ENCODE measurements around the gene MKI67. TPM values are rescaled to one million over a fixed set of nuclear protein-coding genes. Genes with fewer than 3 reads are reported as not detected.

The MKI67 gene
- total and polyA plus RNA-seq, 10 of the 15 experiments (the other 5 are each of a cell fraction or from before 2014, with no cell fraction given) = 22.3 to 183 (median 82.9) TPM

DNA sequence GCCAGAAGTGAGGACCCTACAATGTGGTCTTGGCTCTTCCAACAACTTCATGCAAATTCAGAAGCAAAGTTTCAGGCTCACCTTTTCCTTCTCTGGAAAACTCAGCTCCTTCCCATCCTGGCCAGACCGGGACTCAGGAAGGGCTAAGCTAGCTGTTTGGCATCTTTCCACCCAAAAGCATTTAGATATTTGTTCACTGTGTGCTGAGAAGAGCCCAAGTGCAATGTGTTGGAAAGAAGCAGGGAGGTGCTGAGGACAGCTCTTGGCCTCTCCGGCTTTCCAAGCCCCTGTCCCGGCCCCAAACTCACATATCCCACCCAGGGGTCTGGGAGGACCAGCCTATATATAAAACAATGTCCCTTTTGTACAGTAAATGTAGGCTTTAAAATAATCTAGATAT is 44.5 kb downstream of the MKI67 start:
- H3K79me2 ChIP-seq (ENCODE audit: control insufficient read depth, insufficient read depth, low read length) = no peaks in the 10 kb centered on the region
- H3K27ac ChIP-seq (ENCODE audit: control insufficient read depth, insufficient read depth) = no peak overlapping the region
- H3K4me2 ChIP-seq (ENCODE audit: control insufficient read depth, insufficient read depth) = no peak overlapping the region
- TF ChIP-seq HDAC2 (IDR thresholded peaks at IDR 0.05) = no peak
- no peak for TF ChIP-seq SP1 (IDR thresholded peaks at IDR 0.05; ENCODE audit: low read depth, low read length)
- TF ChIP-seq POLR2AphosphoS5 (IDR thresholded peaks at IDR 0.05; ENCODE audit: low read length) = no peak
- no TSS peak for BruUV-seq (replicated peaks)
- H2AFZ ChIP-seq (ENCODE audit: control insufficient read depth, low read depth, low read length) = no peak overlapping the region
- H3K27me3 ChIP-seq (replicated peaks in 1 of 2; ENCODE audit: control insufficient read depth in 2 of 2, insufficient read depth in 2 of 2, low read length in 1 of 2) = no peaks in the 10 kb centered on the region
- no peaks in the 10 kb centered on the region for H4K20me1 ChIP-seq (ENCODE audit: control insufficient read depth, insufficient read depth)
- in situ Hi-C loops (cut with MboI) (no loop called here), intact Hi-C loops (cut with micrococcal nuclease; ENCODE audit: unreplicated experiment) (no loop called here)
- ATAC-seq (no peak), DNase-seq (ENCODE audit: low read depth, low spot score) (no peak), FAIRE-seq (no peak)
- CTCF ChIA-PET = interaction anchor here (0.8 to 3.6 kb wide), 4 partner anchors 10 to 68 kb away, joined by 4 to 25 read pairs (median 6); no protein-coding TSS in a partner anchor
- RAD21 ChIA-PET (ENCODE audit: unreplicated experiment) = no interaction called here
- no peak overlapping the region for H3K4me3 ChIP-seq
- SMC1A ChIA-PET (ENCODE audit: uncharacterized antibody, unreplicated experiment) = interaction anchor here (0.7 to 1.4 kb wide), 4 partner anchors 13 to 46 kb away, joined by 3 to 4 read pairs (median 3); no protein-coding TSS in a partner anchor
- no peaks in the 10 kb centered on the region for H3K9me3 ChIP-seq (replicated peaks; ENCODE audit: control insufficient read depth, insufficient read depth, low read length)
- 98% methylated on average over 3 of the region's 3 CpGs for WGBS (ENCODE audit: insufficient coverage, insufficient replicate concordance, low lambda C conversion rate, missing lambda C conversion rate)
- peaks cover 0 to 3% of the 10 kb centered on the region in 2 experiments; a peak in 3 of 4 replicates for H3K36me3 ChIP-seq (ENCODE audit: control insufficient read depth in 2 of 2, insufficient read depth in 2 of 2, low read length in 1 of 2)
- no peak overlapping the region for H3K9ac ChIP-seq (ENCODE audit: control insufficient read depth, insufficient read depth, low read length)
- no peaks in the 10 kb centered on the region for H3K4me1 ChIP-seq (ENCODE audit: control insufficient read depth, insufficient read depth, low read length)
- POLR2A ChIA-PET = no interaction called here

DNA sequence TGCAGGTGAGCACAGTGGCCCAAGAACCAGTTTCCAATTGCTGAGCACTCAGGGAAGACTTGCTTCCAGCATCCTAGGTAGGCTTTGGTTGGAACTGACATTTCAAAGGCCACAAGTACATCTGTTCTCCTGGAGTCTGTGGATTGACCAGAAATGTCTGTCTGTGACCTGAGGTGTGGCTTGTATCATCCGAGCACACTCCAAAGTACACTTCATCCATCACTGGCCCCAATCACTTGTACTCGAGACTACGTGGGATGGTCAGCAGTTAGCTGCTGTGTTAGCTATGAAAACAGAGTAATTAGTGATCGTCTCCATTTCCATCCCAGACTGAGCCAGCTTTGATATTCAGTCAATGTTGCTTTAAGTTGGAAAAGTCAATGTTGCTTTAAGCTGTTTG is 45.0 kb downstream of the MKI67 start:
- ChIA-PET SMC1A (ENCODE audit: uncharacterized antibody, unreplicated experiment) (interaction anchor here (0.7 to 1.2 kb wide), 3 partner anchors 17 to 46 kb away, joined by 3 to 4 read pairs (median 3); no protein-coding TSS in a partner anchor), POLR2A (no interaction called here), RAD21 (ENCODE audit: unreplicated experiment) (interaction anchor here (1.1 kb wide), 1 partner anchor 19 kb away, joined by 3 read pairs; no protein-coding TSS in a partner anchor), CTCF (interaction anchor here (0.8 to 3.6 kb wide), 4 partner anchors 9 to 69 kb away, joined by 4 to 25 read pairs (median 6); no protein-coding TSS in a partner anchor)
- FAIRE-seq (no peak), DNase-seq (ENCODE audit: low read depth, low spot score) (no peak), ATAC-seq (no peak)
- Histone ChIP-seq H3K4me1 (ENCODE audit: control insufficient read depth, insufficient read depth, low read length) (no peaks in the 10 kb centered on the region), H3K79me2 (ENCODE audit: control insufficient read depth, insufficient read depth, low read length) (no peaks in the 10 kb centered on the region), H3K27ac (ENCODE audit: control insufficient read depth, insufficient read depth) (no peak overlapping the region), H4K20me1 (ENCODE audit: control insufficient read depth, insufficient read depth) (no peaks in the 10 kb centered on the region), H2AFZ (ENCODE audit: control insufficient read depth, low read depth, low read length) (no peak overlapping the region), H3K4me3 (no peak overlapping the region), H3K9ac (ENCODE audit: control insufficient read depth, insufficient read depth, low read length) (no peak overlapping the region), H3K36me3 (ENCODE audit: control insufficient read depth in 2 of 2, insufficient read depth in 2 of 2, low read length in 1 of 2) (peaks cover 0 to 3% of the 10 kb centered on the region in 2 experiments; a peak in 3 of 4 replicates), H3K9me3 (replicated peaks; ENCODE audit: control insufficient read depth, insufficient read depth, low read length) (no peaks in the 10 kb centered on the region), H3K27me3 (replicated peaks in 1 of 2; ENCODE audit: control insufficient read depth in 2 of 2, insufficient read depth in 2 of 2, low read length in 1 of 2) (no peaks in the 10 kb centered on the region), H3K4me2 (ENCODE audit: control insufficient read depth, insufficient read depth) (no peak overlapping the region)
- BruUV-seq (replicated peaks) = no TSS peak
- intact Hi-C loops (cut with micrococcal nuclease; ENCODE audit: unreplicated experiment) (no loop called here), in situ Hi-C loops (cut with MboI) (no loop called here)
- WGBS (ENCODE audit: insufficient coverage, insufficient replicate concordance, low lambda C conversion rate, missing lambda C conversion rate) = 80% methylated on average over 4 of the region's 4 CpGs
- no peak for TF ChIP-seq RCOR1 (conservative IDR thresholded peaks at IDR 0.05; ENCODE audit: low read depth, low read length)
- no peak for TF ChIP-seq CHD4 (IDR thresholded peaks at IDR 0.05)
- TF ChIP-seq SRF (IDR thresholded peaks at IDR 0.05; ENCODE audit: low read depth in 2 of 2, low read length in 2 of 2) = no peak
- TF ChIP-seq MTA2 (IDR thresholded peaks at IDR 0.05; ENCODE audit: low read depth) = no peak
- TF ChIP-seq ZSCAN29 (IDR thresholded peaks at IDR 0.05) = no peak
- TF ChIP-seq MYB (IDR thresholded peaks at IDR 0.05; ENCODE audit: borderline replicate concordance, low read depth, low read length) = no peak
- TF ChIP-seq, protein P1, sequence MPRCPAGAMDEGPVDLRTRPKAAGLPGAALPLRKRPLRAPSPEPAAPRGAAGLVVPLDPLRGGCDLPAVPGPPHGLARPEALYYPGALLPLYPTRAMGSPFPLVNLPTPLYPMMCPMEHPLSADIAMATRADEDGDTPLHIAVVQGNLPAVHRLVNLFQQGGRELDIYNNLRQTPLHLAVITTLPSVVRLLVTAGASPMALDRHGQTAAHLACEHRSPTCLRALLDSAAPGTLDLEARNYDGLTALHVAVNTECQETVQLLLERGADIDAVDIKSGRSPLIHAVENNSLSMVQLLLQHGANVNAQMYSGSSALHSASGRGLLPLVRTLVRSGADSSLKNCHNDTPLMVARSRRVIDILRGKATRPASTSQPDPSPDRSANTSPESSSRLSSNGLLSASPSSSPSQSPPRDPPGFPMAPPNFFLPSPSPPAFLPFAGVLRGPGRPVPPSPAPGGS (IDR thresholded peaks at IDR 0.05; ENCODE audit: borderline replicate concordance, insufficient read depth, low read depth, low read length, poor library complexity, severe bottlenecking) = no peak
- TF ChIP-seq RAD51 (IDR thresholded peaks at IDR 0.05) = no peak
- no peak for TF ChIP-seq CHD2 (IDR thresholded peaks at IDR 0.05; ENCODE audit: borderline replicate concordance, low read depth, low read length)
